Neural crest cell (in vitro differentiated cells): ENCODE data around the gene ITGA7. TPM values are rescaled to one million over a fixed set of nuclear protein-coding genes. Genes with fewer than 3 reads are reported as not detected.

Source experiments
- DNase-seq: peaks from one replicate; pipeline ENCODE4 v3.0.0; 2021; ENCODE audit warnings: low read depth, mixed read lengths, low spot score
- H3K27ac Mint-ChIP-seq: one replicate; pipeline ENCODE4 v1.8.0; 2021; ENCODE audit warnings: mild to moderate bottlenecking, mixed read lengths; ENCODE audit not compliant: unreplicated experiment
- H3K27me3 Mint-ChIP-seq: 2 replicates; pipeline ENCODE4 v1.8.0; 2021; ENCODE audit warnings: low read depth, mild to moderate bottlenecking, mixed read lengths
- H3K36me3 Mint-ChIP-seq: 2 replicates; pipeline ENCODE4 v1.8.0; 2021; ENCODE audit warnings: low read depth, mild to moderate bottlenecking, mixed read lengths
- H3K4me1 Mint-ChIP-seq: 2 replicates; pipeline ENCODE4 v1.8.0; 2021; ENCODE audit warnings: mixed read lengths
- H3K4me3 Mint-ChIP-seq: one replicate; pipeline ENCODE4 v1.8.0; 2021; ENCODE audit warnings: mild to moderate bottlenecking, mixed read lengths
- H3K9me3 Mint-ChIP-seq: 2 replicates; pipeline ENCODE4 v1.8.0; 2021; ENCODE audit warnings: mixed read lengths
- total RNA-seq: library from RNA; stranded (reverse); gene quantifications from 2 replicates; pipeline ENCODE4 v1.2.1, GENCODE V29; 2021
- TF ChIP-seq, protein P1 (sequence below): fragments of 200-600 bp; sonication (generic); conservative IDR thresholded peaks from 2 replicates; pipeline ENCODE4 v1.5.0; 2021; ENCODE audit warnings: antibody characterized with exemption, mild to moderate bottlenecking

Gene ITGA7
- total RNA-seq, 1 donor from 2014 or later: 63.7 TPM

- H3K4me1 Mint-ChIP-seq: no peaks in the 10 kb centered on the region
- no peaks in the 10 kb centered on the region for H3K9me3 Mint-ChIP-seq
- H3K27ac Mint-ChIP-seq: no peak overlapping the region
- peaks cover 4% of the 10 kb centered on the region for H3K27me3 Mint-ChIP-seq
- H3K36me3 Mint-ChIP-seq: no peaks in the 10 kb centered on the region
- TF ChIP-seq, protein P1, sequence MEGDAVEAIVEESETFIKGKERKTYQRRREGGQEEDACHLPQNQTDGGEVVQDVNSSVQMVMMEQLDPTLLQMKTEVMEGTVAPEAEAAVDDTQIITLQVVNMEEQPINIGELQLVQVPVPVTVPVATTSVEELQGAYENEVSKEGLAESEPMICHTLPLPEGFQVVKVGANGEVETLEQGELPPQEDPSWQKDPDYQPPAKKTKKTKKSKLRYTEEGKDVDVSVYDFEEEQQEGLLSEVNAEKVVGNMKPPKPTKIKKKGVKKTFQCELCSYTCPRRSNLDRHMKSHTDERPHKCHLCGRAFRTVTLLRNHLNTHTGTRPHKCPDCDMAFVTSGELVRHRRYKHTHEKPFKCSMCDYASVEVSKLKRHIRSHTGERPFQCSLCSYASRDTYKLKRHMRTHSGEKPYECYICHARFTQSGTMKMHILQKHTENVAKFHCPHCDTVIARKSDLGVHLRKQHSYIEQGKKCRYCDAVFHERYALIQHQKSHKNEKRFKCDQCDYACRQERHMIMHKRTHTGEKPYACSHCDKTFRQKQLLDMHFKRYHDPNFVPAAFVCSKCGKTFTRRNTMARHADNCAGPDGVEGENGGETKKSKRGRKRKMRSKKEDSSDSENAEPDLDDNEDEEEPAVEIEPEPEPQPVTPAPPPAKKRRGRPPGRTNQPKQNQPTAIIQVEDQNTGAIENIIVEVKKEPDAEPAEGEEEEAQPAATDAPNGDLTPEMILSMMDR: no peak
- no peak overlapping the region for H3K4me3 Mint-ChIP-seq
- no peak for DNase-seq
These were observed 44.3 kb downstream of the ITGA7 start for GRCh38 chr12:55663391-55663790.

DNA sequence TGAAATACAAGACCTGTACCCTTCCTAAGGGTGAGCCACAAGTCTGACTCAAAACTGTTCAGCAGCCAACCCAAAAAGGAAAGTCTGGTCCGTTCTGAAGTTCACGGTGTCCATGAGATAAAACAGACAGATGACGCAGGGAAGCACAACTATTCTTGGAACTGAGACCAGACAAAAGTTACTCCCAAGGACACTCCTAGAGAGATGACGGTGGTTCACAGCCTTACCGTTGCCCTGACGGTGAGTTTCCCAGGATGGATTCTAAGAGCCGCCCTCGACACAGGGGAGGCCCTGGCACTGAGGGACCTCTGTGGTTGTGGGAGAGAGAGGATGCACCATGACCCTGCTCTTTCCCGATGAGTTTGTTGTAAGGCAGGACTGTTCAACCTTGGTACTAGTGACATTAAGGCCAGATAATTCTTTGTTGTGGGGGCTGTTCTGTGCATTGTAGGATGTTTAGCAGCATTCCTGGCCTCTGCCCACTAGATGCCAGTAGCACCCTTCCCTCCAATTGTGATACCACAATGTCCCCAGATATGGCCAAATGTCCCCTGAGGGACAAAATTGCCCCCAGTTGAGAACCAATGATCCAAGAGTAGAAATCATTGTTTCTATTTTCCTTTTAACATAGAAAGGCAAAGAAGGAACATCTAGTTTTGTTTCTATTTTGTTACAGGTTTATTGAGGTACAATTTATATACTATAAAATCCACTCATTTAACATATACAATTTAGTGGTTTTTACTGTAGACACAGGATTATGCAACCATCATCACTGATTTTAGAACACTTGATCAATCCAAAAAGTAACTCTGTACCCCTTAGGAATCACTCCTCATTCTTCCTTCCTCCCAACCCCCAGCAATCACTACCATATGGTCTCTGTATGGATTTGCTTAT is 48.0 kb downstream of the ITGA7 start:
- no peaks in the 10 kb centered on the region for H3K36me3 Mint-ChIP-seq
- TF ChIP-seq, protein P1: peak; percentile 42
- DNase-seq: no peak
- no peak overlapping the region for H3K27ac Mint-ChIP-seq
- no peaks in the 10 kb centered on the region for H3K9me3 Mint-ChIP-seq
- peaks cover 8% of the 10 kb centered on the region for H3K27me3 Mint-ChIP-seq
- H3K4me3 Mint-ChIP-seq: no peak overlapping the region
- no peaks in the 10 kb centered on the region for H3K4me1 Mint-ChIP-seq

- no peaks in the 10 kb centered on the region for H3K4me1 Mint-ChIP-seq
- no peak for DNase-seq
- H3K4me3 Mint-ChIP-seq: no peak overlapping the region
- no peaks in the 10 kb centered on the region for H3K9me3 Mint-ChIP-seq
- H3K27me3 Mint-ChIP-seq: peaks cover 8% of the 10 kb centered on the region
- H3K27ac Mint-ChIP-seq: no peak overlapping the region
- TF ChIP-seq, protein P1: no peak
- no peaks in the 10 kb centered on the region for H3K36me3 Mint-ChIP-seq
These were observed 48.9 kb downstream of the ITGA7 start for GRCh38 chr12:55658635-55659391.

- TF ChIP-seq, protein P1: no peak
- peaks cover 8% of the 10 kb centered on the region for H3K27me3 Mint-ChIP-seq
- H3K4me1 Mint-ChIP-seq: no peaks in the 10 kb centered on the region
- H3K36me3 Mint-ChIP-seq: no peaks in the 10 kb centered on the region
- no peak for DNase-seq
- no peak overlapping the region for H3K4me3 Mint-ChIP-seq
- no peak overlapping the region for H3K27ac Mint-ChIP-seq
- H3K9me3 Mint-ChIP-seq: no peaks in the 10 kb centered on the region
These were observed 49.5 kb downstream of the ITGA7 start for GRCh38 chr12:55658212-55658611.

- no peak overlapping the region for H3K4me3 Mint-ChIP-seq
- no peak overlapping the region for H3K27ac Mint-ChIP-seq
- TF ChIP-seq, protein P1: no peak
- no peaks in the 10 kb centered on the region for H3K9me3 Mint-ChIP-seq
- H3K27me3 Mint-ChIP-seq: peaks cover 8% of the 10 kb centered on the region
- DNase-seq: no peak
- H3K4me1 Mint-ChIP-seq: no peaks in the 10 kb centered on the region
- H3K36me3 Mint-ChIP-seq: no peaks in the 10 kb centered on the region
These were observed 50.5 kb downstream of the ITGA7 start for GRCh38 chr12:55657212-55657611.
